MM.1S (cell line): ENCODE data around the gene CRY1.

ENCODE experiments used
- CTCF ChIP-seq: fragments of 300-600 bp; sonication (generic); IDR thresholded peaks from 2 replicates; pipeline ENCODE4 v1.5.1; 2016; ENCODE audit warnings: antibody characterized with exemption, low read length, mixed read lengths
- EZH2 ChIP-seq: fragments of 300-600 bp; sonication (generic); optimal IDR thresholded peaks from 2 replicates; pipeline ENCODE3; 2017; ENCODE audit warnings: low read depth, mild to moderate bottlenecking, antibody characterized with exemption, low read length, mixed read lengths
- EZH2phosphoT487 ChIP-seq: fragments of 300-600 bp; sonication (generic); IDR thresholded peaks from 2 replicates; pipeline ENCODE4 v1.6.1; 2018; ENCODE audit warnings: antibody characterized with exemption, low read length

- TF ChIP-seq EZH2, result no peak
- no peak for TF ChIP-seq CTCF
- TF ChIP-seq EZH2phosphoT487, result no peak
Measured at GRCh38 chr12:106956048-106956578, 137.2 kb downstream of the CRY1 start.
